Midbrain (tissue), 1 donor: ENCODE data around the gene GAREM2.

Experiments
- DNase-seq: peaks from one replicate; lab custom pipeline; 2025; lab: John Stamatoyannopoulos, UW

GAREM2 gene

DNA sequence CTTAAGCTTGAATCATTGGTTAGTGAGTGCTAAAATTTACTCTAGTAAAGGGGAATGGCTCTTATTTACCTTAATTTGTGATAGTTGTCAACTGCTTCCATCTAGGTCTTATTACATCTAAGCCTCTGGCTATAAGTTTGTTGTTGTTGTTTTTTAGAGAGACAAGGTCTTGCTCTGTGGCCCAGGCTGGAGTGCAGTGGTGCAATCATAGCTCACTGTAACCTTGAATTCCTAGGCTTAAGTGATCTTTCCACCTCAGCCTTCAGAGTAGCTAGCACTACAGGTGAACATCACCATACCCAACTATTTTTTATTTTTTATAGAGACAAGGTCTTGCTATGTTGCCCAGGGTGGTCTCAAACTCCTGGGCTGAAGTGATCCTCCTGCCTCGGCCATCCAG lies 65.0 kb downstream of the GAREM2 start:
- no peak for DNase-seq

DNA sequence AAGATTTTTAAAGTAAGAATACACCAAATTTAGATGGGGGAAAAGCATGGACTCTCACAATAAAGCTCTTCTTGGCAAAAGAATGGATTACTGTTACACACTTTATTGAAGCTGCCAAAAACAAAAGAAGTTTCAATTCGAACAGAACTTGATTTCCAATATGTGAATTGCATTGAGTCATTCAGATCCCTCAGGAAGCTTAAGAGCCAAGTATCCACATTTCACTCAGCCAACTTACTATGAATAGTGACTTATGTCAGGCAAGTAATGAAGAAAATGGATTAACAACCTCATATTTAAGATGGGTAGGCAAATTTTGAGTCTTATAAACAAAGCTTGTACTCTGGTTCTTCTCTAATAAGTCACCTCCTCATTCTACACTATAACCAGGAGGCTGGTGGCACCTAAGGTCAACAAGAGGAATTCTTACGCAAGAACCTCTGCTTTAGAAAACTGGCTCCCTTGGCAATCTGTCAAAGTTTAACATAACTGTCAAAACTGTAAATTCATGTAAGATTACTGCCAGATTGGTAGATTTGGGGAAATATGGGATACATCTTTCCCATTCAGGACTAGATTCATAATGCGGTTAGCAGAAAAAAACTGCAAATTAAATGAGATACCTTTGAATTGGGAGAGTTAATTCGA lies 65.5 kb downstream of the GAREM2 start:
- DNase-seq = no peak
